Breast epithelium (tissue), 4 donors: ENCODE results near the gene RNF123. TPM values are rescaled to one million over a fixed set of nuclear protein-coding genes. Genes with fewer than 3 reads are reported as not detected.

Experiments used
- DNase-seq, 2 donors: peaks; one replicate each; pipeline ENCODE4 v3.0.0-alpha.2; 2019; ENCODE audit warnings: low spot score in 2 of 2
- H3K27ac ChIP-seq, 2 donors: fragments of 200-600 bp; sonication (generic) in 1 of 2; one replicate each; pipeline ENCODE4 v1.5.1; 2016 to 2019; ENCODE audit warnings: mild to moderate bottlenecking in 1 of 2
- H3K27me3 ChIP-seq, 2 donors: fragments of 200-600 bp; sonication (generic) in 1 of 2; one replicate each; pipeline versions ENCODE4 v1.5.1 to v1.6.0; 2017 to 2019; ENCODE audit warnings: control low read depth in 1 of 2, mild to moderate bottlenecking in 1 of 2
- H3K36me3 ChIP-seq: fragments of 200-600 bp; one replicate; pipeline ENCODE4 v1.5.1; 2019
- H3K4me1 ChIP-seq, 2 donors: fragments of 200-600 bp; sonication (generic); one replicate each; pipeline ENCODE4 v1.5.1; 2016 to 2019; ENCODE audit warnings: control low read depth in 1 of 2
- H3K4me3 ChIP-seq, 3 donors: fragments of 200-600 bp; sonication (generic); 1 replicate in 2 of 3; 2 replicates in 1 of 3; pipeline ENCODE4 v1.5.1; 2016 to 2019; ENCODE audit warnings: mild to moderate bottlenecking in 3 of 3, moderate library complexity in 2 of 3
- H3K9me3 ChIP-seq, 2 donors: fragments of 200-600 bp; sonication (generic) in 1 of 2; one replicate each; pipeline ENCODE4 v1.5.1; 2016 to 2019; ENCODE audit warnings: control low read depth in 1 of 2
- CTCF ChIP-seq, 3 donors: fragments of 450-650 bp; IDR thresholded peaks; one replicate each; pipeline ENCODE4 v1.5.1; 2016 to 2017; ENCODE audit warnings: antibody characterized with exemption in 3 of 3, mild to moderate bottlenecking in 3 of 3, moderate library complexity in 3 of 3
- POLR2A ChIP-seq: fragments of 450-650 bp; IDR thresholded peaks from one replicate; pipeline ENCODE4 v1.6.1; 2016; ENCODE audit warnings: antibody characterized with exemption, mild to moderate bottlenecking, moderate library complexity
- POLR2AphosphoS5 ChIP-seq, 3 donors: sonication (generic); formaldehyde crosslinking; IDR thresholded peaks; one replicate each; pipeline ENCODE4 v1.6.1; 2017; ENCODE audit warnings: antibody characterized with exemption in 3 of 3
- intact Hi-C: fragments of 100-400 bp; cut with DNase I; formaldehyde crosslinking; loops from one replicate; pipeline ENCODE4 v1.15.1; 2023; ENCODE audit warnings: low total_unique reads
- total RNA-seq, 3 donors: library from RNA; depleted of rRNA; stranded (reverse); fragments of >200 nt; gene quantifications; one replicate each; pipeline ENCODE4 v1.1.0, GENCODE V29; 2016

Gene RNF123
- total RNA-seq, 3 donors from 2014 or later = 22.1 to 29.8 (median 26.2) TPM

GRCh38 chr3:49662720-49663413, 26.5 kb upstream of the RNF123 start:
- intact Hi-C loops = no loop called here
- H3K36me3 ChIP-seq = no peaks in the 10 kb centered on the region

GRCh38 chr3:49663831-49664230, 25.5 kb upstream of the RNF123 start:
- Histone ChIP-seq H3K27ac (no peak overlapping the region), H3K27me3 (no peaks in the 10 kb centered on the region), H3K9me3 (no peaks in the 10 kb centered on the region), H3K36me3 (no peaks in the 10 kb centered on the region), H3K4me3 (no peak overlapping the region), H3K4me1 (peaks cover 0 to 5% of the 10 kb centered on the region in 2 donors)
- intact Hi-C loops = no loop called here
- DNase-seq = no peak
- TF ChIP-seq POLR2A (no peak), CTCF (IDR thresholded peaks at IDR 0.05) (no peak)

More at GRCh38 chr3:49662720-49663413, 26.5 kb upstream of the RNF123 start:
- Histone ChIP-seq H3K4me3 (no peak overlapping the region), H3K27ac (no peak overlapping the region), H3K27me3 (no peaks in the 10 kb centered on the region), H3K4me1 (peaks cover 0 to 5% of the 10 kb centered on the region in 2 donors), H3K9me3 (no peaks in the 10 kb centered on the region)
- DNase-seq = no peak
- no peak for TF ChIP-seq POLR2A
- no peak for TF ChIP-seq CTCF (IDR thresholded peaks at IDR 0.05)
- TF ChIP-seq POLR2AphosphoS5 (IDR thresholded peaks at IDR 0.05) = no peak

GRCh38 chr3:49664300-49664699, 25.1 kb upstream of the RNF123 start:
- intact Hi-C loops = no loop called here
- no peak overlapping the region for H3K4me3 ChIP-seq
- no peaks in the 10 kb centered on the region for H3K27me3 ChIP-seq
- no peak overlapping the region for H3K27ac ChIP-seq
- DNase-seq = no peak
- no peaks in the 10 kb centered on the region for H3K36me3 ChIP-seq
- H3K4me1 ChIP-seq = peaks cover 0 to 5% of the 10 kb centered on the region in 2 donors
- TF ChIP-seq POLR2AphosphoS5 (IDR thresholded peaks at IDR 0.05) (no peak), CTCF (IDR thresholded peaks at IDR 0.05) (no peak), POLR2A (no peak)
- no peaks in the 10 kb centered on the region for H3K9me3 ChIP-seq

GRCh38 chr3:49665822-49666519, 23.4 kb upstream of the RNF123 start:
- no peaks in the 10 kb centered on the region for H3K9me3 ChIP-seq
- peaks cover 0 to 5% of the 10 kb centered on the region in 2 donors for H3K4me1 ChIP-seq
- TF ChIP-seq POLR2AphosphoS5 (IDR thresholded peaks at IDR 0.05) = no peak
- TF ChIP-seq POLR2A = no peak
- TF ChIP-seq CTCF (IDR thresholded peaks at IDR 0.05) = no peak
- H3K27ac ChIP-seq = peak overlapping the region; percentile 57 to 65
- no peaks in the 10 kb centered on the region for H3K27me3 ChIP-seq
- no peaks in the 10 kb centered on the region for H3K36me3 ChIP-seq
- DNase-seq = peak in 1 of 2 donors; percentile 48
- H3K4me3 ChIP-seq = no peak overlapping the region
- intact Hi-C loops = no loop called here

- H3K27ac ChIP-seq = peak overlapping the region; percentile 43 to 65
- no peaks in the 10 kb centered on the region for H3K9me3 ChIP-seq
- no peaks in the 10 kb centered on the region for H3K27me3 ChIP-seq
- no peaks in the 10 kb centered on the region for H3K36me3 ChIP-seq
- TF ChIP-seq POLR2AphosphoS5 (IDR thresholded peaks at IDR 0.05) (no peak), POLR2A (no peak), CTCF (IDR thresholded peaks at IDR 0.05) (no peak)
- no peak overlapping the region for H3K4me3 ChIP-seq
- intact Hi-C loops = no loop called here
- no peak for DNase-seq
- peaks cover 0 to 5% of the 10 kb centered on the region in 2 donors for H3K4me1 ChIP-seq
These were observed 22.8 kb upstream of the RNF123 start for GRCh38 chr3:49666592-49666991.
